ENCODE results near the gene ATXN2. TPM values are rescaled to one million over a fixed set of nuclear protein-coding genes. Genes with fewer than 3 reads are reported as not detected.

ATXN2 gene
- total and polyA plus RNA-seq, 2 of the 4 experiments (the other 2 are of a cell fraction): 12.4 to 66.5 TPM

DNA sequence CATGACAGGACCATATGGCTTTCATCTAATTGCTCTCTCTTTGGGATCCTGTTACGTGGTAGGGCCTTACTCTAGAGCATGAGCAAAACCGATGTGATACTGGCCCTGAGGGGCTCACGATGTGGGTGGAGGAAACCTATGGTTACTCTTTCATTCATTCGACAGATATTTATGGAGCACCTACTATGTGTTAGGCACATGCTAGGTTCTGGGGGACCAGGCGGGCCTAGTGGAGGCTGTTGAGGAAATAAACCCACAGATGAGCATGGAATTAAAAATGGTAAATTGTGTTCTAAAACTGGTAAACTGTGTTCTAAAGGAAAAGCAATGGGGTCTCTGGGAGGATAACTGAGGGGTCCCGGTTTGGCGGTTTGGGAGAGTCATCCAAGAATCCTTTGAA, 178.6 kb downstream of the ATXN2 start:
- Histone ChIP-seq H2BK20ac (ENCODE audit: low read depth, low read length) (no peak overlapping the region), H3K23ac (ENCODE audit: low read depth, low read length) (no peak overlapping the region), H2BK5ac (ENCODE audit: low read depth, low read length, poor library complexity, severe bottlenecking) (no peak overlapping the region), H3K79me1 (ENCODE audit: low read depth in 1 of 2, low read length in 2 of 2) (peaks cover 32 to 70% of the 10 kb centered on the region in 2 experiments), H4K5ac (ENCODE audit: low read depth, low read length) (no peak overlapping the region), H3K9ac (ENCODE audit: low read depth, low read length) (no peak overlapping the region), H3K36me3 (ENCODE audit: control insufficient read depth, insufficient read depth, low read length) (peaks cover 19% of the 10 kb centered on the region), H4K20me1 (ENCODE audit: insufficient read depth, low read length) (peaks cover 34% of the 10 kb centered on the region), H4K91ac (ENCODE audit: insufficient read depth, low read depth, low read length) (no peak overlapping the region), H2BK120ac (ENCODE audit: low read depth, low read length) (no peak overlapping the region), H3K56ac (ENCODE audit: extremely low read depth, insufficient read depth, low read length) (no peak overlapping the region), H3K4me3 (ENCODE audit: insufficient read depth, low read depth, low read length) (no peak overlapping the region), H3K4me2 (ENCODE audit: low read depth, low read length) (no peak overlapping the region), H4K8ac (ENCODE audit: low read depth in 2 of 2, low read length in 2 of 2) (no peak overlapping the region), H3K9me1 (ENCODE audit: insufficient read depth, low read length) (peaks cover 12% of the 10 kb centered on the region), H2AFZ (replicated peaks; ENCODE audit: low read length, poor library complexity) (no peak overlapping the region), H3K14ac (replicated peaks; ENCODE audit: low read depth, low read length) (no peak overlapping the region), H3K27ac (ENCODE audit: insufficient read depth, low read length) (no peak overlapping the region), H3K4me1 (ENCODE audit: control insufficient read depth, insufficient read depth, low read length) (peaks cover 6% of the 10 kb centered on the region), H2AK9ac (replicated peaks; ENCODE audit: low read depth, low read length, poor library complexity) (peak overlapping the region; percentile 63), H2AK5ac (ENCODE audit: low read depth, low read length) (no peak overlapping the region), H3K9me3 (ENCODE audit: control insufficient read depth, insufficient read depth, low read length) (no peaks in the 10 kb centered on the region), H3K27me3 (ENCODE audit: control insufficient read depth, insufficient read depth, low read length) (no peaks in the 10 kb centered on the region), H3K4ac (ENCODE audit: low read depth, low read length) (no peak overlapping the region), H3K18ac (ENCODE audit: low read depth, low read length) (no peak overlapping the region), H2BK15ac (ENCODE audit: low read depth, low read length) (no peak overlapping the region)
- TF ChIP-seq BHLHE40 (IDR thresholded peaks at IDR 0.05; ENCODE audit: low read depth, low read length): no peak
- TF ChIP-seq MXI1 (IDR thresholded peaks at IDR 0.05; ENCODE audit: borderline replicate concordance, low read depth, low read length): no peak
- no peak for TF ChIP-seq MAFK (IDR thresholded peaks at IDR 0.05; ENCODE audit: low read depth, low read length)
- no peak for TF ChIP-seq RAD21 (IDR thresholded peaks at IDR 0.05; ENCODE audit: low read length)
- no peak for TF ChIP-seq RFX5 (IDR thresholded peaks at IDR 0.05; ENCODE audit: low read depth, low read length)
- no peak for TF ChIP-seq CEBPB (IDR thresholded peaks at IDR 0.05; ENCODE audit: low read depth, low read length)
- TF ChIP-seq RCOR1 (IDR thresholded peaks at IDR 0.05; ENCODE audit: insufficient replicate concordance, low read length): no peak
- TF ChIP-seq MAZ (IDR thresholded peaks at IDR 0.05; ENCODE audit: borderline replicate concordance, low read depth, low read length): no peak
- no peak for TF ChIP-seq CHD1 (IDR thresholded peaks at IDR 0.05; ENCODE audit: low read depth, low read length)
- no peak for TF ChIP-seq NFE2L2 (IDR thresholded peaks at IDR 0.05; ENCODE audit: low read depth, low read length)
- no peak for TF ChIP-seq FOS (IDR thresholded peaks at IDR 0.05; ENCODE audit: low read depth, low read length)
- TF ChIP-seq SMC3 (IDR thresholded peaks at IDR 0.05; ENCODE audit: low read depth, low read length): no peak
- TF ChIP-seq, protein P1, sequence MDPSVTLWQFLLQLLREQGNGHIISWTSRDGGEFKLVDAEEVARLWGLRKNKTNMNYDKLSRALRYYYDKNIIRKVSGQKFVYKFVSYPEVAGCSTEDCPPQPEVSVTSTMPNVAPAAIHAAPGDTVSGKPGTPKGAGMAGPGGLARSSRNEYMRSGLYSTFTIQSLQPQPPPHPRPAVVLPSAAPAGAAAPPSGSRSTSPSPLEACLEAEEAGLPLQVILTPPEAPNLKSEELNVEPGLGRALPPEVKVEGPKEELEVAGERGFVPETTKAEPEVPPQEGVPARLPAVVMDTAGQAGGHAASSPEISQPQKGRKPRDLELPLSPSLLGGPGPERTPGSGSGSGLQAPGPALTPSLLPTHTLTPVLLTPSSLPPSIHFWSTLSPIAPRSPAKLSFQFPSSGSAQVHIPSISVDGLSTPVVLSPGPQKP (IDR thresholded peaks at IDR 0.05; ENCODE audit: borderline replicate concordance, low read depth, low read length): no peak
- TF ChIP-seq, protein P2, sequence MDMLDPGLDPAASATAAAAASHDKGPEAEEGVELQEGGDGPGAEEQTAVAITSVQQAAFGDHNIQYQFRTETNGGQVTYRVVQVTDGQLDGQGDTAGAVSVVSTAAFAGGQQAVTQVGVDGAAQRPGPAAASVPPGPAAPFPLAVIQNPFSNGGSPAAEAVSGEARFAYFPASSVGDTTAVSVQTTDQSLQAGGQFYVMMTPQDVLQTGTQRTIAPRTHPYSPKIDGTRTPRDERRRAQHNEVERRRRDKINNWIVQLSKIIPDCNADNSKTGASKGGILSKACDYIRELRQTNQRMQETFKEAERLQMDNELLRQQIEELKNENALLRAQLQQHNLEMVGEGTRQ (IDR thresholded peaks at IDR 0.05; ENCODE audit: low read depth, low read length): no peak
- no peak for TF ChIP-seq POLR2A (IDR thresholded peaks at IDR 0.05; ENCODE audit: low read depth, low read length)
- TF ChIP-seq, protein P3, sequence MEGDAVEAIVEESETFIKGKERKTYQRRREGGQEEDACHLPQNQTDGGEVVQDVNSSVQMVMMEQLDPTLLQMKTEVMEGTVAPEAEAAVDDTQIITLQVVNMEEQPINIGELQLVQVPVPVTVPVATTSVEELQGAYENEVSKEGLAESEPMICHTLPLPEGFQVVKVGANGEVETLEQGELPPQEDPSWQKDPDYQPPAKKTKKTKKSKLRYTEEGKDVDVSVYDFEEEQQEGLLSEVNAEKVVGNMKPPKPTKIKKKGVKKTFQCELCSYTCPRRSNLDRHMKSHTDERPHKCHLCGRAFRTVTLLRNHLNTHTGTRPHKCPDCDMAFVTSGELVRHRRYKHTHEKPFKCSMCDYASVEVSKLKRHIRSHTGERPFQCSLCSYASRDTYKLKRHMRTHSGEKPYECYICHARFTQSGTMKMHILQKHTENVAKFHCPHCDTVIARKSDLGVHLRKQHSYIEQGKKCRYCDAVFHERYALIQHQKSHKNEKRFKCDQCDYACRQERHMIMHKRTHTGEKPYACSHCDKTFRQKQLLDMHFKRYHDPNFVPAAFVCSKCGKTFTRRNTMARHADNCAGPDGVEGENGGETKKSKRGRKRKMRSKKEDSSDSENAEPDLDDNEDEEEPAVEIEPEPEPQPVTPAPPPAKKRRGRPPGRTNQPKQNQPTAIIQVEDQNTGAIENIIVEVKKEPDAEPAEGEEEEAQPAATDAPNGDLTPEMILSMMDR (conservative IDR thresholded peaks at IDR 0.05; ENCODE audit: low read depth, low read length): no peak
- ChIA-PET POLR2A (ENCODE audit: unreplicated experiment) (no interaction called here), CTCF (interaction anchor here (0.7 kb wide), 1 partner anchor 24 kb away, joined by 5 read pairs; no protein-coding TSS in a partner anchor)
- in situ Hi-C loops (cut with MboI; ENCODE audit: low sequenced_read_pairs) (no loop called here), intact Hi-C loops (cut with micrococcal nuclease) (no loop called here), dilution Hi-C loops (cut with HindIII; ENCODE audit: low sequenced_read_pairs, unreplicated experiment) (no loop called here)
- DNase-seq (no peak), ATAC-seq (ENCODE audit: low read depth) (no peak)
- no TSS peak for BruUV-seq (replicated peaks)
- 100% methylated on average over 3 of the region's 7 CpGs; no CpG with 5 or more reads in 1 of the 2 experiments for WGBS, 2 experiments (ENCODE audit: extremely low coverage in 2 of 2, insufficient read length in 1 of 2)
